Ectodermal cell (in vitro differentiated cells): ENCODE measurements around the gene CHKA.

Source experiments
- H3K27ac ChIP-seq: 2 replicates; pipeline ENCODE4 v1.7.0; 2013; ENCODE audit warnings: mild to moderate bottlenecking, low read depth, low read length; ENCODE audit not compliant: insufficient read depth, poor library complexity, severe bottlenecking
- H3K27me3 ChIP-seq: 2 replicates; pipeline ENCODE4 v1.7.0; 2013; ENCODE audit warnings: mild to moderate bottlenecking, low read length; ENCODE audit not compliant: insufficient read depth, control insufficient read depth, poor library complexity, severe bottlenecking
- H3K36me3 ChIP-seq: one replicate; pipeline ENCODE4 v1.7.0; 2013; ENCODE audit warnings: low read length; ENCODE audit not compliant: control insufficient read depth, insufficient read depth
- H3K4me1 ChIP-seq: one replicate; pipeline ENCODE4 v1.7.0; 2013; ENCODE audit warnings: low read length; ENCODE audit not compliant: control insufficient read depth, insufficient read depth
- H3K4me3 ChIP-seq: 2 replicates; pipeline ENCODE4 v1.7.0; 2013; ENCODE audit warnings: low read depth, low read length, control low read depth; ENCODE audit not compliant: insufficient read depth
- H3K9me3 ChIP-seq: 2 replicates; pipeline ENCODE4 v1.7.0; 2013; ENCODE audit warnings: mild to moderate bottlenecking, low read length, moderate library complexity; ENCODE audit not compliant: control insufficient read depth
- WGBS, 2 experiments: methylation state at CpG; one replicate each; pipeline ENCODE4 v1.1.7; 2013; ENCODE audit warnings: missing lambda C conversion rate in 2 of 2; 5-methylcytosine and 5-hydroxymethylcytosine counted together

CHKA gene

GRCh38 chr11:68044898-68045351 is 76.3 kb downstream of the CHKA start:
- Histone ChIP-seq H3K27me3 (no peaks in the 10 kb centered on the region), H3K36me3 (no peaks in the 10 kb centered on the region), H3K4me3 (no peak overlapping the region), H3K27ac (no peak overlapping the region), H3K9me3 (no peaks in the 10 kb centered on the region), H3K4me1 (peaks cover 5% of the 10 kb centered on the region)
- whole genome bisulfite sequencing, 2 experiments: 96 to 97% methylated on average over 18 of the region's 18 CpGs

DNA sequence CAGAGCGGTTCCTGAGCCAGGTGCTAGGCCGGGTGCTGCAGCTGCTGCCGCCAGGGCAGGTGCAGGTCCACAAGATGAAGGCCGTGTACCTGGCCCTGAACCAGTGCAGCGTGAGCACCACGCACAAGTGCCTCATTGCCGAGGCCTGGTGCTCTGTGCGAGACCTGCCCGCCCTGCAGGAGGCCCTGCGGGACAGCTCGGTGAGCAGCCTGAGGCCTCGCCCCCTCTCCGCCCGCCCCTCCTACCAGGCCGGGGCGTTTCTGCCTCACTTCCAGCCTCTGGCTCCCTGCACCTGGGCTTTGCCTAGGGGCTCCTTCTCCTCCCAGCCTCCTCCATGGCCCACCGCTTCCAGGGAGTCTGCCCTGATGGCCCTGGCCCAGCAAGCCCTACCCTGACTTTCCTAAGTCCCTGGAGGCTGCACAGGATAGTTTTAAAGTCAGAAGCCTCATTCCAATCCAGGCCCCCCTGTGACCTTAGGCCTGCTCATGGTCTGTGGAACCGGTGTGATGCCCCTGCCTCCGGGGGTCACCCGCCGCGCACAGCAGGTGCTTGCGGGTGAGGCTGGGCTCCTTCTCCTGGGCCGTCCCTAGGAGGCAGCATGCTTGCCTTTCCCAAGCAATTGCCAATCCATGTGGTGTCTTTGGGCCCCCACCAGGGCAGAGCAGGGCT is 76.9 kb downstream of the CHKA start:
- peaks cover 10% of the 10 kb centered on the region for H3K4me1 ChIP-seq
- no peaks in the 10 kb centered on the region for H3K9me3 ChIP-seq
- WGBS, 2 experiments: 85 to 89% methylated on average over 24 of the region's 24 CpGs
- no peaks in the 10 kb centered on the region for H3K36me3 ChIP-seq
- no peak overlapping the region for H3K4me3 ChIP-seq
- no peak overlapping the region for H3K27ac ChIP-seq
- no peaks in the 10 kb centered on the region for H3K27me3 ChIP-seq

DNA sequence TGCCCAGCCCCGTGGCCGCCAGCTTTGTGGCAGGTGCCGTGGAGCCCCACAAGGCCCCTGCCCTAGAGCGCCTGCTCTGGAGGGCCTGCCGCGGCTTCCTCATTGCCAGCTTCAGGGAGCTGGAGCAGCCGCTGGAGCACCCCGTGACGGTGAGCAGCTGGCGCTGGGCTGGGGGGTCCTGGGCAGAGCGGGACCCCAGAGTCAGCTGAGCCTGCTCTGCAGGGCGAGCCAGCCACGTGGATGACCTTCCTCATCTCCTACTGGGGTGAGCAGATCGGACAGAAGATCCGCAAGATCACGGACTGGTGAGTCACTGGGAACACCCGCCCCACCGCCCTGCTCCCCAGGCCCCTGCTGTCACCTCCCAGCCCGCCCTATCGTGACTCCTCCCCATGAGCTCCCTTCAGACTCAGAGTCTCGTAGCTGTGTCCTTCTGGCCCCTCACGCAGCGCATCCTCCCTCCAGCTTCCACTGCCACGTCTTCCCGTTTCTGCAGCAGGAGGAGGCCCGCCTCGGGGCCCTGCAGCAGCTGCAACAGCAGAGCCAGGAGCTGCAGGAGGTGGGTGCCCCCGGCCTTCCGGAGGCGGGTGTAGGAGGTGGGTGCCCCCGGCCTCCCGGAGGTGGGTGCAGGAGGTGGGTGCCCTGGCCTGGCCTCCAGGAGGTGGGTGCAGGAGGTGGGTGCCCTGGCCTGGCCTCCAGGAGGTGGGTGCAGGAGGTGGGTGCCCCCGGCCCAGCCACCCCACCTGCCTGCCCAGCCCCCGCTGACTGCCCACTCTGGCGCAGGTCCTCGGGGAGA is 77.6 kb downstream of the CHKA start:
- 90 to 92% methylated on average over 36 of the region's 36 CpGs for WGBS, 2 experiments
- no peaks in the 10 kb centered on the region for H3K9me3 ChIP-seq
- H3K4me1 ChIP-seq: peaks cover 14% of the 10 kb centered on the region
- H3K36me3 ChIP-seq: no peaks in the 10 kb centered on the region
- no peak overlapping the region for H3K4me3 ChIP-seq
- no peak overlapping the region for H3K27ac ChIP-seq
- no peaks in the 10 kb centered on the region for H3K27me3 ChIP-seq

GRCh38 chr11:68043029-68043348 is 78.2 kb downstream of the CHKA start:
- 87 to 88% methylated on average over 8 of the region's 8 CpGs for WGBS, 2 experiments
- H3K4me3 ChIP-seq: no peak overlapping the region
- H3K36me3 ChIP-seq: no peaks in the 10 kb centered on the region
- peaks cover 19% of the 10 kb centered on the region for H3K4me1 ChIP-seq
- H3K9me3 ChIP-seq: no peaks in the 10 kb centered on the region
- H3K27me3 ChIP-seq: no peaks in the 10 kb centered on the region
- H3K27ac ChIP-seq: no peak overlapping the region

DNA sequence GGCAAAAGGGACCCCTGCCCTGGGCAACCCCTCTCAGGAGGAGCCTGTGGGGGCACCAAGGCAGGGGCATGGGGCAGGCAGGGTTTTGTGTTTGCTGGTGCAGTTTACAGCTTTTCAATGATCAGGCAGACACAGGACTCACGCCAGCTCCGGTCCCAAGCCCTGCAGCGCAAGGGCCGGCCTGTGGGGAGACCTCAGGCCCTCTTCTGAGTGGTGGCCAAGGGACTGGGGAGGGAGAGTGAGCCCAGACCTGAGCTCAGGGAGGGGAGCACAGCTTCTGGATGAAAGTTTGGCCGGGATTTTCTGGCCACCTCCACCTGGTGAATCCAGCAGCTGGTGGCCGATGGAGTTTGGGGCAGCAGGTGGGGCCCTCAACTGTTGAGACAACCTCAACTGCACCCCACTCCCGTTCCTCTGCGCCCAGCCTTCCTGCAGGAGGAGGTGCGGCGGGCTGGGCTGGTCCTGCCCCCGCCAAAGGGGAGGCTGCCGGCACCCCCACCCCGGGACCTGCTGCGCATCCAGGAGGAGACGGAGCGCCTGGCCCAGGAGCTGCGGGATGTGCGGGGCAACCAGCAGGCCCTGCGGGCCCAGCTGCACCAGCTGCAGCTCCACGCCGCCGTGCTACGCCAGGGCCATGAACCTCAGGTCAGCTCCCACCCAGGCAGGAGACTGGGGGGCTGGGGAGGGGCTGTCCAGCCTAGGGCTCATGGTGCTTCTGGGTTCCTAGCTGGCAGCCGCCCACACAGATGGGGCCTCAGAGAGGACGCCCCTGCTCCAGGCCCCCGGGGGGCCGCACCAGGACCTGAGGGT is 78.8 kb downstream of the CHKA start:
- Histone ChIP-seq H3K27me3 (no peaks in the 10 kb centered on the region), H3K4me3 (no peak overlapping the region), H3K9me3 (no peaks in the 10 kb centered on the region), H3K4me1 (peaks cover 19% of the 10 kb centered on the region), H3K36me3 (no peaks in the 10 kb centered on the region), H3K27ac (no peak overlapping the region)
- WGBS, 2 experiments: 93 to 94% methylated on average over 27 of the region's 27 CpGs

DNA sequence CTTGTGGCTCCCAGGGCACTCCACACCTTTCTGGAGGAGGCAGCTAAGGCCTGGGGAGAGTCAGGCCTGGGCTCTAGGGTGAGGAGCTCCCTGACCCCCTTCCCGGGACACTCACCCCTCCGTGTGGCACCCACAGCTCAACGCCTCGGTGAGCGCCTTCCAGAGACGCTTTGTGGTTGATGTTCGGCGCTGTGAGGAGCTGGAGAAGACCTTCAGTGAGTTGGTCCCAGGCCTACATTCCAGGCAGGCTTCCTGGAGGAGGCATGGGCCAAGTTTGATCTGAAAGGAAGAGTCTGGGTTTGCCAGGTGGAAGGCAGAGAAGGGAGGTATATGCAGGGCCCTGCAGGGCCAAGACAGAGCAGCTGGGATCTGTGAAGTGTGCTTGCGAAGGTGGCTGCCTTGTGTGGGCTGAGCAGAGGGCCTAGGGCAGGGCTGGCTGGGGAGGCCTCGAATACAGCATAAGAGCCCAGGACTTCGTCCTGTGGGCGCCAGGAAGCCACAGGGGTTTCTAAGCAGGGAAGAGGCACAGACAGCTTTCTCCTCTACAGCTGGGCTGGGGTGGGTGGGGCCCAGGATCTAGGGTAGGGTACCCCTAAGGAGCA is 79.5 kb downstream of the CHKA start:
- no peaks in the 10 kb centered on the region for H3K27me3 ChIP-seq
- no peaks in the 10 kb centered on the region for H3K36me3 ChIP-seq
- H3K4me3 ChIP-seq: no peak overlapping the region
- WGBS, 2 experiments: 91 to 93% methylated on average over 12 of the region's 12 CpGs
- peaks cover 19% of the 10 kb centered on the region for H3K4me1 ChIP-seq
- no peaks in the 10 kb centered on the region for H3K9me3 ChIP-seq
- no peak overlapping the region for H3K27ac ChIP-seq

DNA sequence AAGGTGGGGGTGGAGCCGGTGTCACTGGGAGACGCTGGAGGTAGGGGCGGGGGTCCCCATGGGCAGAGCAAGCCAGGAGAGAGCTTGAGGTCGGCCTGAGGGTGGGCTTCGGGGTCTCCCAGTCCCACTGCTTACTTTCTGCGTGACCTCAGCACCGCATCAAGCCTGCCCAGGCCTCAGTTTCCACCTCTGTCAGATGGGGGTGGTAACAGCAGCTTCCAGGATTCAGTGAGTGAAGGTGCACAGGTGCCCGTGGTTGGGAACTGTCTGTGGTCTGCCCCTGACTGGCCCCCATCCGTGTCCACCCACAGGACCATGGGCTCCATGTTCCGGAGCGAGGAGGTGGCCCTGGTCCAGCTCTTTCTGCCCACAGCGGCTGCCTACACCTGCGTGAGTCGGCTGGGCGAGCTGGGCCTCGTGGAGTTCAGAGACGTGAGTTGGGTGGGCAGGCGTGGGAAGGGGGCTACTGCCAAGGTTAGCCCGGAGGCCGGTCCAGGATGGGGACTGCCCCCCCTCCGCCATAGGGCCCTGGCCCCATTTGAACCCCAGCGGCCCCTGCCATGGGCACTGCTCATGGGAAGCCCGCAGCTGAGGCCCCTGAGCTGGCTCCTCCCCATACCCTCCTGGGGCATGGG is 80.1 kb downstream of the CHKA start:
- Histone ChIP-seq H3K4me3 (no peak overlapping the region), H3K36me3 (no peaks in the 10 kb centered on the region), H3K9me3 (no peaks in the 10 kb centered on the region), H3K4me1 (peaks cover 19% of the 10 kb centered on the region), H3K27me3 (no peaks in the 10 kb centered on the region), H3K27ac (no peak overlapping the region)
- WGBS, 2 experiments: 92% methylated on average over 23 of the region's 23 CpGs

GRCh38 chr11:68040101-68040956 is 80.9 kb downstream of the CHKA start:
- Histone ChIP-seq H3K27ac (no peak overlapping the region), H3K4me3 (no peak overlapping the region)
- 61 to 65% methylated on average over 22 of the region's 22 CpGs for WGBS, 2 experiments

GRCh38 chr11:68039526-68040086 is 81.6 kb downstream of the CHKA start:
- 79 to 82% methylated on average over 9 to 10 of the region's 10 CpGs for WGBS, 2 experiments
- Histone ChIP-seq H3K4me3 (no peak overlapping the region), H3K27ac (no peak overlapping the region), H3K27me3 (no peaks in the 10 kb centered on the region), H3K4me1 (peaks cover 19% of the 10 kb centered on the region), H3K36me3 (no peaks in the 10 kb centered on the region), H3K9me3 (no peaks in the 10 kb centered on the region)

More at GRCh38 chr11:68040101-68040956, 80.9 kb downstream of the CHKA start:
- H3K36me3 ChIP-seq: no peaks in the 10 kb centered on the region
- no peaks in the 10 kb centered on the region for H3K9me3 ChIP-seq
- peaks cover 19% of the 10 kb centered on the region for H3K4me1 ChIP-seq
- no peaks in the 10 kb centered on the region for H3K27me3 ChIP-seq
